MM.1S (cell line): ENCODE data around the gene LAMB2.

Experiments used
- EZH2phosphoT487 ChIP-seq: fragments of 300-600 bp; sonication (generic); IDR thresholded peaks from 2 replicates; pipeline ENCODE4 v1.6.1; 2018; ENCODE audit warnings: antibody characterized with exemption, low read length
- TF ChIP-seq, protein P1 (sequence below): fragments of 300-600 bp; sonication (generic); IDR thresholded peaks from 2 replicates; pipeline ENCODE4 v1.5.1; 2016; ENCODE audit warnings: antibody characterized with exemption, low read length, mixed read lengths

GRCh38 chr3:49132073-49132436 is 795 bp downstream of the LAMB2 start:
- TF ChIP-seq, protein P1, sequence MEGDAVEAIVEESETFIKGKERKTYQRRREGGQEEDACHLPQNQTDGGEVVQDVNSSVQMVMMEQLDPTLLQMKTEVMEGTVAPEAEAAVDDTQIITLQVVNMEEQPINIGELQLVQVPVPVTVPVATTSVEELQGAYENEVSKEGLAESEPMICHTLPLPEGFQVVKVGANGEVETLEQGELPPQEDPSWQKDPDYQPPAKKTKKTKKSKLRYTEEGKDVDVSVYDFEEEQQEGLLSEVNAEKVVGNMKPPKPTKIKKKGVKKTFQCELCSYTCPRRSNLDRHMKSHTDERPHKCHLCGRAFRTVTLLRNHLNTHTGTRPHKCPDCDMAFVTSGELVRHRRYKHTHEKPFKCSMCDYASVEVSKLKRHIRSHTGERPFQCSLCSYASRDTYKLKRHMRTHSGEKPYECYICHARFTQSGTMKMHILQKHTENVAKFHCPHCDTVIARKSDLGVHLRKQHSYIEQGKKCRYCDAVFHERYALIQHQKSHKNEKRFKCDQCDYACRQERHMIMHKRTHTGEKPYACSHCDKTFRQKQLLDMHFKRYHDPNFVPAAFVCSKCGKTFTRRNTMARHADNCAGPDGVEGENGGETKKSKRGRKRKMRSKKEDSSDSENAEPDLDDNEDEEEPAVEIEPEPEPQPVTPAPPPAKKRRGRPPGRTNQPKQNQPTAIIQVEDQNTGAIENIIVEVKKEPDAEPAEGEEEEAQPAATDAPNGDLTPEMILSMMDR, result no peak
- TF ChIP-seq EZH2phosphoT487, result no peak
